HepG2 (cell line): ENCODE results near the gene SYMPK. TPM values are rescaled to one million over a fixed set of nuclear protein-coding genes. Genes with fewer than 3 reads are reported as not detected.

ENCODE experiments used
- FOSL2 ChIP-seq: sonication (generic); formaldehyde crosslinking; IDR thresholded peaks from 2 replicates; pipeline ENCODE4 v1.4.0; 2020; ENCODE audit warnings: missing genetic modification reagents
- FOXM1 ChIP-seq: sonication (generic); formaldehyde crosslinking; IDR thresholded peaks from 2 replicates; pipeline ENCODE4 v1.5.0; 2020; ENCODE audit warnings: missing genetic modification reagents
- HMG20B ChIP-seq: conservative IDR thresholded peaks from 2 replicates; pipeline ENCODE4 v1.6.1; 2016; ENCODE audit warnings: missing genetic modification reagents, missing compliant biosample characterization
- JUND ChIP-seq: sonication (generic); formaldehyde crosslinking; IDR thresholded peaks from 2 replicates; pipeline ENCODE4 v1.8.0; 2022; ENCODE audit warnings: mild to moderate bottlenecking, missing genetic modification reagents
- KDM1A ChIP-seq: IDR thresholded peaks from 2 replicates; pipeline ENCODE4 v1.6.1; 2016; ENCODE audit warnings: missing compliant biosample characterization
- KLF6 ChIP-seq: IDR thresholded peaks from 2 replicates; pipeline ENCODE4 v1.8.0; 2016; ENCODE audit warnings: missing biosample characterization, missing genetic modification reagents
- MTA3 ChIP-seq: sonication (generic); formaldehyde crosslinking; IDR thresholded peaks from 2 replicates; pipeline ENCODE4 v1.4.0; 2020; ENCODE audit warnings: missing genetic modification reagents
- NFYB ChIP-seq: sonication (generic); formaldehyde crosslinking; IDR thresholded peaks from 2 replicates; pipeline ENCODE4 v1.4.0; 2020; ENCODE audit warnings: missing genetic modification reagents
- PTBP1 ChIP-seq: fragments of 200-400 bp; formaldehyde crosslinking; IDR thresholded peaks from 2 replicates; pipeline ENCODE4 v1.6.1; 2018; ENCODE audit warnings: low read length, low read depth; ENCODE audit not compliant: poor library complexity, severe bottlenecking
- RAD21 ChIP-seq: fragments of 450-650 bp; formaldehyde crosslinking; IDR thresholded peaks from 2 replicates; pipeline ENCODE4 v1.5.0; 2020; ENCODE audit warnings: mild to moderate bottlenecking
- ZBTB3 ChIP-seq: sonication (generic); formaldehyde crosslinking; IDR thresholded peaks from 2 replicates; pipeline ENCODE4 v1.4.0; 2020; ENCODE audit warnings: low read depth, mild to moderate bottlenecking, moderate library complexity, missing genetic modification reagents, borderline replicate concordance
- ZMYM4 ChIP-seq: sonication (generic); formaldehyde crosslinking; IDR thresholded peaks from 2 replicates; pipeline ENCODE4 v1.8.1; 2023; ENCODE audit warnings: mild to moderate bottlenecking, missing genetic modification reagents
- ZNF282 ChIP-seq: fragments of 450-650 bp; IDR thresholded peaks from 2 replicates; pipeline ENCODE4 v1.6.1; 2018; ENCODE audit not compliant: partially characterized antibody
- ZNF30 ChIP-seq: sonication (generic); formaldehyde crosslinking; IDR thresholded peaks from 2 replicates; pipeline ENCODE4 v1.5.0; 2020; ENCODE audit warnings: mild to moderate bottlenecking, missing genetic modification reagents
- ZNF317 ChIP-seq: sonication (generic); formaldehyde crosslinking; IDR thresholded peaks from 2 replicates; pipeline ENCODE4 v1.5.0; 2020; ENCODE audit warnings: mild to moderate bottlenecking, missing genetic modification reagents
- ZNF44 ChIP-seq: sonication (generic); formaldehyde crosslinking; IDR thresholded peaks from 2 replicates; pipeline ENCODE4 v1.5.1; 2020; ENCODE audit warnings: mild to moderate bottlenecking, missing genetic modification reagents
- ZNF772 ChIP-seq: sonication (generic); formaldehyde crosslinking; IDR thresholded peaks from 2 replicates; pipeline ENCODE4 v1.5.0; 2020; ENCODE audit warnings: mild to moderate bottlenecking, missing genetic modification reagents
- ZNF879 ChIP-seq: sonication (generic); formaldehyde crosslinking; IDR thresholded peaks from 2 replicates; pipeline ENCODE4 v1.8.1; 2023; ENCODE audit warnings: missing genetic modification reagents
- polyA plus RNA-seq, 8 experiments: library from polyadenylated mRNA; depleted of rRNA in 3 of 8; stranded (reverse) in 7 of 8; unstranded in 1 of 8; fragments of >200 nt; fragmentation: Illumina TruSeq in 4 of 8; extraction: Trizol in 4 of 8; gene quantifications; 2 replicates each; pipeline versions ENCODE4 v1.2.1 to v1.2.3, GENCODE V29; 2011 to 2016; ENCODE audit warnings: low read depth in 4 of 8, missing spikeins in 1 of 8, mixed read lengths in 1 of 8; ENCODE audit not compliant: insufficient read depth in 1 of 8
- total RNA-seq, 5 experiments: library from RNA; depleted of rRNA; stranded (reverse); fragments of >200 nt; fragmentation: Illumina TruSeq; extraction: Trizol; gene quantifications; 2 replicates each; pipeline ENCODE4 v1.2.3, GENCODE V29; 2016; ENCODE audit warnings: low read depth in 1 of 5
- TF ChIP-seq, protein P1 (sequence below): sonication (generic); formaldehyde crosslinking; IDR thresholded peaks from 2 replicates; pipeline ENCODE4 v1.4.0; 2020; ENCODE audit warnings: mild to moderate bottlenecking, missing genetic modification reagents, borderline replicate concordance
- TF ChIP-seq, protein P2 (sequence below): IDR thresholded peaks from 2 replicates; pipeline ENCODE4 v1.6.1; 2016; ENCODE audit warnings: missing compliant biosample characterization, missing genetic modification reagents, borderline replicate concordance
- TF ChIP-seq, protein P3 (sequence below): sonication (generic); formaldehyde crosslinking; IDR thresholded peaks from 2 replicates; pipeline ENCODE4 v1.4.0; 2020; ENCODE audit warnings: missing genetic modification reagents

SYMPK gene
- total and polyA plus RNA-seq, 2 of the 13 experiments (the other 11 are each of a cell fraction or from before 2014, with no cell fraction given), result 21.9 to 55.7 TPM

DNA sequence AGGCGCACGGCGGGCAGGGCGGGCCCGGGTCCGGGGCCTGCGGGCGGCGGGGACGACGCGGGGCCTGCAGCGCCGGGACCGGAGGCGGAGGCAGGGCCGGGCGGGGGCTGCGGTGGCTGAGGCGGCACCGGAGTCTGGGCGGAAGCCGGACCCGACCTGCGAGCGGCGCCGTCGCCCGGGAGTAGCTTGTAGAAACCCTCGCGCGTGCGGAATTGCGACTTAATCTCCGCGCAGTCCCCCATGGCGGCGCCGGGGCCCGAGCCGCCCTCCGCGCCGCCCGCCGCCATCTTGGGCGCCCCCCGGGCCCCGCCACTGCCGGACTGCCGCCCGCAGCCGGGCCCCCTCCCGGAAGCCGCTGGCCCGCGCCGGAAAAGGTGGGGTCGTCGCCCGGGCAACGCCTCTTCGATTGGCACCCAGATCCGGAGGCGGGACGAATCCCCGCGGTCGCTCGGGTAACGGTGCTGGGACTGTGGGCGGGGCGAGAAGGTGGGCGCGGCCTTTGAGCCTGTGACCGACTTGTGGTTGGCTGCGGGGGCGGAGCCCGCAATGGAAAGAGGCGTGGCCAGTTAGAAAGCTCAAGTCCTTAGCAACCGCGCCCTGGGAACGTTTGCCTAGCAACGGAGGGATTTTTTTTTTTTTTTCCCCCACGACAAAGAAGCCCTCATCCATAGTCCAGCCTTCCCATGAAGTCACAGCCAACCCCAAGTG, 70.3 kb downstream of the SYMPK start, which contains the start of gene DMWD (continued):
- TF ChIP-seq, protein P1, sequence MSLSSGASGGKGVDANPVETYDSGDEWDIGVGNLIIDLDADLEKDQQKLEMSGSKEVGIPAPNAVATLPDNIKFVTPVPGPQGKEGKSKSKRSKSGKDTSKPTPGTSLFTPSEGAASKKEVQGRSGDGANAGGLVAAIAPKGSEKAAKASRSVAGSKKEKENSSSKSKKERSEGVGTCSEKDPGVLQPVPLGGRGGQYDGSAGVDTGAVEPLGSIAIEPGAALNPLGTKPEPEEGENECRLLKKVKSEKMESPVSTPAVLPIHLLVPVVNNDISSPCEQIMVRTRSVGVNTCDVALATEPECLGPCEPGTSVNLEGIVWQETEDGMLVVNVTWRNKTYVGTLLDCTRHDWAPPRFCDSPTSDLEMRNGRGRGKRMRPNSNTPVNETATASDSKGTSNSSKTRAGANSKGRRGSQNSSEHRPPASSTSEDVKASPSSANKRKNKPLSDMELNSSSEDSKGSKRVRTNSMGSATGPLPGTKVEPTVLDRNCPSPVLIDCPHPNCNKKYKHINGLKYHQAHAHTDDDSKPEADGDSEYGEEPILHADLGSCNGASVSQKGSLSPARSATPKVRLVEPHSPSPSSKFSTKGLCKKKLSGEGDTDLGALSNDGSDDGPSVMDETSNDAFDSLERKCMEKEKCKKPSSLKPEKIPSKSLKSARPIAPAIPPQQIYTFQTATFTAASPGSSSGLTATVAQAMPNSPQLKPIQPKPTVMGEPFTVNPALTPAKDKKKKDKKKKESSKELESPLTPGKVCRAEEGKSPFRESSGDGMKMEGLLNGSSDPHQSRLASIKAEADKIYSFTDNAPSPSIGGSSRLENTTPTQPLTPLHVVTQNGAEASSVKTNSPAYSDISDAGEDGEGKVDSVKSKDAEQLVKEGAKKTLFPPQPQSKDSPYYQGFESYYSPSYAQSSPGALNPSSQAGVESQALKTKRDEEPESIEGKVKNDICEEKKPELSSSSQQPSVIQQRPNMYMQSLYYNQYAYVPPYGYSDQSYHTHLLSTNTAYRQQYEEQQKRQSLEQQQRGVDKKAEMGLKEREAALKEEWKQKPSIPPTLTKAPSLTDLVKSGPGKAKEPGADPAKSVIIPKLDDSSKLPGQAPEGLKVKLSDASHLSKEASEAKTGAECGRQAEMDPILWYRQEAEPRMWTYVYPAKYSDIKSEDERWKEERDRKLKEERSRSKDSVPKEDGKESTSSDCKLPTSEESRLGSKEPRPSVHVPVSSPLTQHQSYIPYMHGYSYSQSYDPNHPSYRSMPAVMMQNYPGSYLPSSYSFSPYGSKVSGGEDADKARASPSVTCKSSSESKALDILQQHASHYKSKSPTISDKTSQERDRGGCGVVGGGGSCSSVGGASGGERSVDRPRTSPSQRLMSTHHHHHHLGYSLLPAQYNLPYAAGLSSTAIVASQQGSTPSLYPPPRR (CRISPR knock-in tag), result no peak
- no peak for TF ChIP-seq FOXM1 (CRISPR knock-in tag)
- TF ChIP-seq KDM1A (CRISPR knock-in tag), result no peak
- TF ChIP-seq RAD21 (CRISPR knock-in tag), result peak; percentile 61; the same call in 1 of the 2 replicates
- no peak for TF ChIP-seq ZNF30 (CRISPR knock-in tag)
- TF ChIP-seq, protein P2, sequence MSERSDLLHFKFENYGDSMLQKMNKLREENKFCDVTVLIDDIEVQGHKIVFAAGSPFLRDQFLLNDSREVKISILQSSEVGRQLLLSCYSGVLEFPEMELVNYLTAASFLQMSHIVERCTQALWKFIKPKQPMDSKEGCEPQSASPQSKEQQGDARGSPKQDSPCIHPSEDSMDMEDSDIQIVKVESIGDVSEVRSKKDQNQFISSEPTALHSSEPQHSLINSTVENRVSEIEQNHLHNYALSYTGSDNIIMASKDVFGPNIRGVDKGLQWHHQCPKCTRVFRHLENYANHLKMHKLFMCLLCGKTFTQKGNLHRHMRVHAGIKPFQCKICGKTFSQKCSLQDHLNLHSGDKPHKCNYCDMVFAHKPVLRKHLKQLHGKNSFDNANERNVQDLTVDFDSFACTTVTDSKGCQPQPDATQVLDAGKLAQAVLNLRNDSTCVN (CRISPR knock-in tag), result no peak
- TF ChIP-seq ZNF772 (CRISPR knock-in tag), result no peak
- 0 out of 2 replicates have a peak, but pooled peaks have one; percentile 27 for TF ChIP-seq KLF6 (CRISPR knock-in tag)
- no peak for TF ChIP-seq ZNF282
- TF ChIP-seq MTA3 (CRISPR knock-in tag), result no peak
- TF ChIP-seq ZNF879 (CRISPR knock-in tag), result no peak
- TF ChIP-seq JUND (CRISPR knock-in tag), result no peak
- no peak for TF ChIP-seq FOSL2 (CRISPR knock-in tag)
- TF ChIP-seq ZNF317 (CRISPR knock-in tag), result no peak
- TF ChIP-seq NFYB (CRISPR knock-in tag), result peak; percentile 75
- no peak for TF ChIP-seq ZMYM4 (CRISPR knock-in tag)
- TF ChIP-seq, protein P3, sequence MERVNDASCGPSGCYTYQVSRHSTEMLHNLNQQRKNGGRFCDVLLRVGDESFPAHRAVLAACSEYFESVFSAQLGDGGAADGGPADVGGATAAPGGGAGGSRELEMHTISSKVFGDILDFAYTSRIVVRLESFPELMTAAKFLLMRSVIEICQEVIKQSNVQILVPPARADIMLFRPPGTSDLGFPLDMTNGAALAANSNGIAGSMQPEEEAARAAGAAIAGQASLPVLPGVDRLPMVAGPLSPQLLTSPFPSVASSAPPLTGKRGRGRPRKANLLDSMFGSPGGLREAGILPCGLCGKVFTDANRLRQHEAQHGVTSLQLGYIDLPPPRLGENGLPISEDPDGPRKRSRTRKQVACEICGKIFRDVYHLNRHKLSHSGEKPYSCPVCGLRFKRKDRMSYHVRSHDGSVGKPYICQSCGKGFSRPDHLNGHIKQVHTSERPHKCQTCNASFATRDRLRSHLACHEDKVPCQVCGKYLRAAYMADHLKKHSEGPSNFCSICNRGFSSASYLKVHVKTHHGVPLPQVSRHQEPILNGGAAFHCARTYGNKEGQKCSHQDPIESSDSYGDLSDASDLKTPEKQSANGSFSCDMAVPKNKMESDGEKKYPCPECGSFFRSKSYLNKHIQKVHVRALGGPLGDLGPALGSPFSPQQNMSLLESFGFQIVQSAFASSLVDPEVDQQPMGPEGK (CRISPR knock-in tag), result peak; percentile 78
- no peak for TF ChIP-seq HMG20B
- no peak for TF ChIP-seq ZNF44 (CRISPR knock-in tag)
- no peak for TF ChIP-seq PTBP1
- TF ChIP-seq ZBTB3, result no peak
